D721Med (cell line): ENCODE results near the gene RRP12.
"Not testable (repeated sequence)": the region's sequence is repeated elsewhere in the genome, so short reads cannot be mapped to it uniquely, and the experiment has no call there.

Source experiments
- DNase-seq: peaks from one replicate; pipeline ENCODE4 v3.0.0; 2011; ENCODE audit warnings: low spot score; ENCODE audit not compliant: insufficient read length
- FAIRE-seq: peaks from 2 replicates; lab custom pipeline; 2011; peaks lifted over from hg19 to GRCh38; lab: Jason Lieb, UNC
- TF ChIP-seq, protein P1 (sequence below): IDR thresholded peaks from 2 replicates; pipeline ENCODE4 v1.5.1; 2012; ENCODE audit warnings: mild to moderate bottlenecking, control low read depth; ENCODE audit not compliant: insufficient read depth; ENCODE audit errors: missing control alignments

The RRP12 gene

DNA sequence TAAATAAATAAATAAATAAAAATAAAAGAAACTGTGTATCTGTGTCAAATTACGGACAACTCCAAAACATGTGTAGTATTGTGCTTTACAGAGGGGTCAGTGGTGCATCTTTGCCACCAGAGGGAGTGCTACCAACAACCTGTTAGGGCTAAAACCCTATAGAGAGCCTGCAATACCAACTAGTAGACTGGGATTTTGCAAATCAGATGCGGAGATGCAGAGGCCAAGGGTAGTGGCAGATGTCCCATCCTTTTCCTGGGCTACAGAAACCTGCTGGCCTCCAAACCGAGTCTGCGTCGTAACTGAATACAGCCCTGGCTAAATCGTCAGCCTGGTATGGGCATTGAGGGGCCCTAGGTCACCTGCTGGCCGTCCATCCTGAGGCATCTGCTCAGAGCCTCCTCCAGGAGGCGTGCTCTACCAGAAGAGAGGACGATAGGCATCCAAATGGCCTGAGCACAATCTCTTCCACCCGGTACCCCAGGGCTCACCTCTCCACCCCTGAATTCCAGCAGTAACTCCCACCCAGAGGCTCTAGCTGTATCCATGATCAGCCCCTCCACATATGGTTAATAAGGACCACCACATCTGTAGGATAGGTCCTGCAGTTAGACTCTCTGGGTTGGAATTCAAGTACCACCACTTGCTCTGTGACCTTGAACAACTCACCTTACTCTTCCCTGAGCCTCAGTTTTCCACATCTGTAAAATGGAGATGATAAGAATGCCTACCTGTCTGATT, 6.2 kb upstream of the RRP12 start:
- no peak for FAIRE-seq
- peak; percentile 74 for DNase-seq
- TF ChIP-seq, protein P1, sequence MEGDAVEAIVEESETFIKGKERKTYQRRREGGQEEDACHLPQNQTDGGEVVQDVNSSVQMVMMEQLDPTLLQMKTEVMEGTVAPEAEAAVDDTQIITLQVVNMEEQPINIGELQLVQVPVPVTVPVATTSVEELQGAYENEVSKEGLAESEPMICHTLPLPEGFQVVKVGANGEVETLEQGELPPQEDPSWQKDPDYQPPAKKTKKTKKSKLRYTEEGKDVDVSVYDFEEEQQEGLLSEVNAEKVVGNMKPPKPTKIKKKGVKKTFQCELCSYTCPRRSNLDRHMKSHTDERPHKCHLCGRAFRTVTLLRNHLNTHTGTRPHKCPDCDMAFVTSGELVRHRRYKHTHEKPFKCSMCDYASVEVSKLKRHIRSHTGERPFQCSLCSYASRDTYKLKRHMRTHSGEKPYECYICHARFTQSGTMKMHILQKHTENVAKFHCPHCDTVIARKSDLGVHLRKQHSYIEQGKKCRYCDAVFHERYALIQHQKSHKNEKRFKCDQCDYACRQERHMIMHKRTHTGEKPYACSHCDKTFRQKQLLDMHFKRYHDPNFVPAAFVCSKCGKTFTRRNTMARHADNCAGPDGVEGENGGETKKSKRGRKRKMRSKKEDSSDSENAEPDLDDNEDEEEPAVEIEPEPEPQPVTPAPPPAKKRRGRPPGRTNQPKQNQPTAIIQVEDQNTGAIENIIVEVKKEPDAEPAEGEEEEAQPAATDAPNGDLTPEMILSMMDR, result peak; percentile 74

DNA sequence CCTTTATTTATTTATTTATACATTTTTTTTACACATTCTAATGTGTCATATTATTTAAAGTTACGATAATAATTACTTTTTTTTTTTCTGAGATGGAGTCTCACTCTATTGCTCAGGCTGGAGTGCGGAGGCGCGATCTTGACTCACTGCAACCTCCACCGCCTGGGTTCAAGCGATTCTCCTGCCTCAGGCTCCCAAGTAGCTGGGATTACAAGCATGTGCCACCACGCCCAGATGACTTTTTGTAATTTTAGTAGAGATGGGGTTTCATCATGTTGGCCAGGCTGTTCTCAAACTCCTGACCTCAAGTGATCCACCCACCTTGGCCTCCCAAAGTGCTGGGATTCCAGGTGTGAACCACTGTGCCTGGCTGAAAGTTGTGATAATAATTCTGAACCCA, 5.3 kb upstream of the RRP12 start:
- FAIRE-seq, DNase-seq: not testable (repeated sequence)

DNA sequence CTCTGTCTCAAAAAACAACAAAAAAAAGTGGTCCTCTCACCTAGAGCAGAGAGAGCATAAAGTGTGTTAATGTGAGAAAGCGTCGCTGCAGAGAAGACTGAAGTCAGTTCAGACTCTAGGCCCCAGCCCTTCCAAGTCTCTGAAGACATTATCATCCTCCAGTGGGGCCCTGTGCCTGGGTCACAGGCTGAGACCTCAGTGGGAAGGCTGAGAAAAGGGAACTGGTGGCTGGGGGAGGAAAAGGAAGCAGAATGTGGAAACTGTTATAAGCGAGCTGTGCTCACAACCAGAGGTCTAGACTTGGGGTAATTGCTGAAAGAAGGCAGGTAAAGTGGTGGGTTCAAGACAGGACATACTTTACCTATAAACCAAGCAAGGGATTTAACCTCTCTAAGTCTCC, 4.9 kb upstream of the RRP12 start:
- FAIRE-seq (no peak), DNase-seq (no peak)
- TF ChIP-seq, protein P1, result no peak

DNA sequence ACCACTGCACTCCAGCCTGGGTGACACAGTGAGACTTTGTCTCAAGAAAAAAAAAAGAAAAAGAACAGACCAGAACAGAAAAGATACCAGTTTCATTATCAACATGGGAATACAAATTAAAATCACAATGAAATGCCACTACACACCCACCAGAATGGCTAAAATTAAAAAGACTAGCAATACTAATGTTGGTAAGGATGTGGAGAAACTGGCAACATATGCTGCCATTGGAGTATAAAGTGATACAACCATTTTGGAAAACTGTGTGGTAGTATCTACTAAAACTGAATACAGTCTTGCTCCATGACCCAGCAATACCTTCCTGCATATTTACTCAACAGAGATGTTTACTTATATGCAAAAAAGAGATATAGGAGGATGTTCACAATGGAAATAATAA, 2.9 kb upstream of the RRP12 start:
- no peak for FAIRE-seq
- no peak for DNase-seq
- TF ChIP-seq, protein P1, result no peak

DNA sequence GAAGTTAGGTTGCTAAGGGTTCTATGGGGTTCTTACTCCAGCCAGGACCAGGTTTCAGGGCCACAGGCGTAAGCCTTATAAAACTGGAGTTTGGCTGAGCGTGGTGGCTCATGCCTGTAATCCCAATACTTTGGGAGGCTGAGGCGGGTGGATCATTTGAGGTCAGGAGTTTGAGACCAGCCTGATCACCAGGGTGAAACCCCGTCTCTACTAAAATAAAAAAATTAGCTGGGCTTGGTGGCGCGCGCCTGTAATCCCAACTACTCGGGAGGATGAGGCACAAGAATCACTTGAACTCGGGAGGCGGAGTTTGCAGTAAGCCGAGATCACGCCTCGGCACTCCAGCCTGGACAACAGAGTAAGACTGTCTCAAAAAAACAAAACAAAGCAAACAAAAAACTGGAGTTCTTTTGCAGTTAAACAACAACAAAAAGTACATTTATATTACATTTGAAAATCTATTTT, 347 bp upstream of the RRP12 start:
- DNase-seq (no peak), FAIRE-seq (no peak)
- TF ChIP-seq, protein P1, result no peak

DNA sequence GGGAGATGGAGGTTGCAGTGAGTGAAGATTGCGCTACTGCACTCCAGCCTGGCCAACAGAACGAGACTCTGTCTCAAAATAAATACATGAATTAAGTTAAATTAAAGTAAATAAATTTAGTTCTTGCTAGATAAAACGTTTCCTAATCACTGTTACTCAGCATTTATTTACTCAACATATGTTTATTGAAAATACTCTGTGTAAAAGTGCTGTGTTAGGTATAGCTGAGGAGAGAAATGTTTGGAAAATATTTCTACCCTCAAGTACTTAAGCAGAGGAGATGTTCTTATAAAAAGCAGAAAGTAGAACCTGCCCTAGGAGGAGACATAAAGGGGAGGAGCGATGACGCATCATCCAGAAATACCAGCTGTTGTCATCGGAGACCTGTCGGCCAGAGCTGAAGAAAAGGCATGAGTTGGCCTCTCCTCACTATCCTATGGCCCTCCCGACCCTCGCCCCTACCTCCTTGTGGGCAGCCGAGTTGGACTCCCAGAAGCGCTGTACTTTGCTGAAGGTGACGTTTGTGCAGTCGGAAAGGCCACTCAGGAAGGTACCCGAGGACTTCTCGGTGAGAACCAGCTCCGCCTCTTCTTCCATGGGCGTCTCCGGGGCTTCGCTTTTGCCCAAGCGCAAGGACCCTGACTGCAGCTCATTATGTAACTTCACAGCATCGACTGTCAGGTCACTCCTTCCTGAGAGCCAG, 1.1 kb downstream of the RRP12 start:
- TF ChIP-seq, protein P1, result no peak
- DNase-seq (no peak), FAIRE-seq (no peak)

DNA sequence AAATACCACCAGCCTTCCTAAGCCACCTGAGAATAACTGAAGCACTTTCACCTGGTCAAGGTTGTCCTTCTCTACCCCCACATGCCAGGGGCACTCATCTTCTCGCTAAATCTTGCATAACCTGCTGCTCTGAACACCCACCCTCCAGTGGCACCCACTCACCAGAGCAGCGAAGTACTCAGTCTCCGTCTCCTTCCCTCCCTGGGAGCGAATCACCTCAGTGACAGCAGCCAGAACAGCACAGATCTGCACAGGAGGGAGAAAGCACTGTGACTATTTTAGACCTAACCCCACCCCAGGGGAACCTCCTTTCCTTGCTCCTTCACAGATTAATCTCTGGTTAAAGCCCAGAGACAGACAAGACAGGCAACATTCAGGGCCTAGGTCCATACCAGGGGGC, 5.1 kb downstream of the RRP12 start:
- TF ChIP-seq, protein P1, result no peak
- DNase-seq (no peak), FAIRE-seq (no peak)
